Esophagus squamous epithelium (tissue), 4 donors: Measurements from ENCODE around the gene UQCRC2.

Source experiments
- POLR2A ChIP-seq, 4 donors: fragments of 450-650 bp; IDR thresholded peaks; one replicate each; pipeline ENCODE4 v1.6.1; 2017; ENCODE audit warnings: antibody characterized with exemption in 4 of 4, mild to moderate bottlenecking in 4 of 4, moderate library complexity in 3 of 4
- TF ChIP-seq, protein P1 (sequence below), 6 experiments: fragments of 450-650 bp in 4 of 6; fragments of 200-600 bp in 2 of 6; sonication (generic) in 2 of 6; IDR thresholded peaks; one replicate each; pipeline ENCODE4 v1.5.1; 2016 to 2019; ENCODE audit warnings: antibody characterized with exemption in 6 of 6, mild to moderate bottlenecking in 4 of 6, moderate library complexity in 4 of 6

GRCh38 chr16:21940570-21940969 lies 12.6 kb upstream of the UQCRC2 start:
- no peak for TF ChIP-seq POLR2A (IDR thresholded peaks at IDR 0.05)
- TF ChIP-seq, protein P1, sequence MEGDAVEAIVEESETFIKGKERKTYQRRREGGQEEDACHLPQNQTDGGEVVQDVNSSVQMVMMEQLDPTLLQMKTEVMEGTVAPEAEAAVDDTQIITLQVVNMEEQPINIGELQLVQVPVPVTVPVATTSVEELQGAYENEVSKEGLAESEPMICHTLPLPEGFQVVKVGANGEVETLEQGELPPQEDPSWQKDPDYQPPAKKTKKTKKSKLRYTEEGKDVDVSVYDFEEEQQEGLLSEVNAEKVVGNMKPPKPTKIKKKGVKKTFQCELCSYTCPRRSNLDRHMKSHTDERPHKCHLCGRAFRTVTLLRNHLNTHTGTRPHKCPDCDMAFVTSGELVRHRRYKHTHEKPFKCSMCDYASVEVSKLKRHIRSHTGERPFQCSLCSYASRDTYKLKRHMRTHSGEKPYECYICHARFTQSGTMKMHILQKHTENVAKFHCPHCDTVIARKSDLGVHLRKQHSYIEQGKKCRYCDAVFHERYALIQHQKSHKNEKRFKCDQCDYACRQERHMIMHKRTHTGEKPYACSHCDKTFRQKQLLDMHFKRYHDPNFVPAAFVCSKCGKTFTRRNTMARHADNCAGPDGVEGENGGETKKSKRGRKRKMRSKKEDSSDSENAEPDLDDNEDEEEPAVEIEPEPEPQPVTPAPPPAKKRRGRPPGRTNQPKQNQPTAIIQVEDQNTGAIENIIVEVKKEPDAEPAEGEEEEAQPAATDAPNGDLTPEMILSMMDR (IDR thresholded peaks at IDR 0.05), result no peak
